Keratinocyte (primary cell): ENCODE measurements around the gene FAM3C. TPM values are rescaled to one million over a fixed set of nuclear protein-coding genes. Genes with fewer than 3 reads are reported as not detected.

Experiments
- DNase-seq: peaks from one replicate; pipeline ENCODE4 v3.0.0-alpha.2; 2011; ENCODE audit warnings: low read depth, missing footprints, low spot score
- FAIRE-seq: peaks from 2 replicates; lab custom pipeline; 2011; peaks lifted over from hg19 to GRCh38; lab: Jason Lieb, UNC
- H2AFZ ChIP-seq: 2 replicates; pipeline ENCODE4 v1.6.0; 2012; ENCODE audit warnings: low read length, control low read depth, inconsistent platforms; ENCODE audit not compliant: control insufficient read depth
- H3K27ac ChIP-seq: 2 replicates; pipeline ENCODE4 v1.5.1; 2011; ENCODE audit warnings: low read length; ENCODE audit not compliant: control insufficient read depth, insufficient read depth
- H3K27me3 ChIP-seq: 3 replicates; pipeline ENCODE4 v1.6.0; 2011; ENCODE audit warnings: low read length; ENCODE audit not compliant: control insufficient read depth, insufficient read depth; ENCODE audit errors: extremely low read depth
- H3K36me3 ChIP-seq, 2 experiments: 2 replicates in 1 of 2; 3 replicates in 1 of 2; pipeline ENCODE4 v1.5.1; 2011; ENCODE audit warnings: low read length in 2 of 2, mild to moderate bottlenecking in 1 of 2; ENCODE audit not compliant: control insufficient read depth in 2 of 2, insufficient read depth in 2 of 2; ENCODE audit errors: extremely low read depth in 1 of 2
- H3K4me1 ChIP-seq: 3 replicates; pipeline ENCODE4 v1.5.1; 2011; ENCODE audit warnings: low read length; ENCODE audit not compliant: control insufficient read depth, insufficient read depth; ENCODE audit errors: extremely low read depth
- H3K4me2 ChIP-seq: 3 replicates; pipeline ENCODE4 v1.6.0; 2011; ENCODE audit warnings: low read depth, low read length; ENCODE audit not compliant: control insufficient read depth, insufficient read depth; ENCODE audit errors: extremely low read depth
- H3K4me3 ChIP-seq, 3 experiments: fragments of 200-600 bp in 1 of 3; sonication (generic) in 1 of 3; 2 replicates in 2 of 3; 3 replicates in 1 of 3; pipeline ENCODE4 v1.5.1; 2011 to 2016; ENCODE audit warnings: low read length in 3 of 3, mild to moderate bottlenecking in 3 of 3, control low read depth in 2 of 3, inconsistent platforms in 1 of 3, low read depth in 1 of 3, mixed read lengths in 1 of 3, mixed run types in 1 of 3, moderate library complexity in 1 of 3; ENCODE audit not compliant: control insufficient read depth in 2 of 3, insufficient read depth in 2 of 3; ENCODE audit errors: extremely low read depth in 1 of 3
- H3K79me2 ChIP-seq: 2 replicates; pipeline ENCODE4 v1.6.0; 2012; ENCODE audit warnings: low read length; ENCODE audit not compliant: control insufficient read depth, insufficient read depth
- H3K9ac ChIP-seq: 3 replicates; pipeline ENCODE4 v1.6.0; 2011; ENCODE audit warnings: low read length; ENCODE audit not compliant: control insufficient read depth, insufficient read depth; ENCODE audit errors: extremely low read depth
- H3K9me1 ChIP-seq: 3 replicates; pipeline ENCODE4 v1.6.0; 2011; ENCODE audit warnings: low read length; ENCODE audit not compliant: control insufficient read depth, insufficient read depth; ENCODE audit errors: extremely low read depth
- H3K9me3 ChIP-seq: 2 replicates; pipeline ENCODE4 v1.5.1; 2012; ENCODE audit warnings: low read depth, low read length; ENCODE audit not compliant: control insufficient read depth
- H4K20me1 ChIP-seq: 3 replicates; pipeline ENCODE4 v1.6.0; 2011; ENCODE audit warnings: low read length; ENCODE audit not compliant: control insufficient read depth, insufficient read depth; ENCODE audit errors: extremely low read depth
- CTCF ChIP-seq, 3 experiments: IDR thresholded peaks in 1 of 3; conservative IDR thresholded peaks in 1 of 3; optimal IDR thresholded peaks in 1 of 3; 2 replicates in 2 of 3; 3 replicates in 1 of 3; pipeline versions ENCODE3 to v1.5.1; 2011; ENCODE audit warnings: low read length in 3 of 3, mild to moderate bottlenecking in 3 of 3, moderate library complexity in 2 of 3, control low read depth in 1 of 3, inconsistent platforms in 1 of 3; ENCODE audit not compliant: insufficient read depth in 2 of 3; ENCODE audit errors: extremely low read depth in 1 of 3
- EZH2 ChIP-seq: IDR thresholded peaks from one replicate; pipeline ENCODE4 v1.6.1; 2012; ENCODE audit warnings: inconsistent platforms, mild to moderate bottlenecking, low read length, moderate library complexity
- dilution Hi-C: fragments of 300-500 bp; cut with MboI; formaldehyde crosslinking; loops from one replicate; pipeline ENCODE4 v1.7.0; 2020; ENCODE audit warnings: low sequenced_read_pairs; ENCODE audit not compliant: extremely low pct_ligation_motif_present
- polyA plus RNA-seq, 5 experiments: library from polyadenylated mRNA; depleted of rRNA in 3 of 5; stranded (reverse) in 3 of 5; stranded (forward) in 1 of 5; unstranded in 1 of 5; fragments of >200 nt; gene quantifications; 1 replicate in 1 of 5; 2 replicates in 3 of 5; 3 replicates in 1 of 5; pipeline versions ENCODE4 v1.2.1 to v1.2.3, GENCODE V29; 2011 to 2012; ENCODE audit warnings: missing spikeins in 2 of 5, low read depth in 1 of 5, low replicate concordance in 1 of 5

FAM3C gene
- polyA plus RNA-seq, 1 donor (not counting 4 experiments of a cell fraction or from before 2014, with no cell fraction given), result 93.5 TPM

- Histone ChIP-seq H2AFZ (no peak overlapping the region), H3K9me3 (no peaks in the 10 kb centered on the region), H3K9ac (no peak overlapping the region), H3K4me2 (no peak overlapping the region), H4K20me1 (no peaks in the 10 kb centered on the region), H3K27ac (no peak overlapping the region), H3K27me3 (no peaks in the 10 kb centered on the region), H3K36me3 (no peaks in the 10 kb centered on the region), H3K79me2 (no peaks in the 10 kb centered on the region), H3K4me3 (no peak overlapping the region), H3K4me1 (no peaks in the 10 kb centered on the region), H3K9me1 (no peaks in the 10 kb centered on the region)
- TF ChIP-seq EZH2, result no peak
- no peak for TF ChIP-seq CTCF (optimal IDR thresholded peaks at IDR 0.05 in 1 of 3, IDR thresholded peaks at IDR 0.05 in 1 of 3, conservative IDR thresholded peaks at IDR 0.05 in 1 of 3; ENCODE audit: extremely low read depth in 1 of 3, insufficient read depth in 2 of 3, low read length in 3 of 3)
- dilution Hi-C loops, result no loop called here
- DNase-seq (no peak), FAIRE-seq (no peak)
Observed at GRCh38 chr7:121410829-121411596, 14.9 kb upstream of the FAM3C start.

- FAIRE-seq (no peak), DNase-seq (no peak)
- Histone ChIP-seq H3K9me1 (no peaks in the 10 kb centered on the region), H3K4me1 (no peaks in the 10 kb centered on the region), H3K4me2 (no peak overlapping the region), H3K79me2 (no peaks in the 10 kb centered on the region), H3K27ac (no peak overlapping the region), H3K9ac (no peak overlapping the region), H2AFZ (no peak overlapping the region), H3K36me3 (no peaks in the 10 kb centered on the region), H4K20me1 (no peaks in the 10 kb centered on the region), H3K27me3 (no peaks in the 10 kb centered on the region), H3K4me3 (no peak overlapping the region), H3K9me3 (no peaks in the 10 kb centered on the region)
- dilution Hi-C loops, result no loop called here
- no peak for TF ChIP-seq EZH2
- TF ChIP-seq CTCF (optimal IDR thresholded peaks at IDR 0.05 in 1 of 3, IDR thresholded peaks at IDR 0.05 in 1 of 3, conservative IDR thresholded peaks at IDR 0.05 in 1 of 3; ENCODE audit: extremely low read depth in 1 of 3, insufficient read depth in 2 of 3, low read length in 3 of 3), result no peak
Observed at GRCh38 chr7:121406944-121407343, 10.8 kb upstream of the FAM3C start.
